Suprapubic skin (tissue), 4 donors: ENCODE data around the gene NUBP1.

ENCODE experiments used
- POLR2A ChIP-seq, 2 donors: fragments of 450-650 bp; IDR thresholded peaks; one replicate each; pipeline ENCODE4 v1.6.1; 2017; ENCODE audit warnings: antibody characterized with exemption in 2 of 2, mild to moderate bottlenecking in 2 of 2, moderate library complexity in 2 of 2
- POLR2AphosphoS5 ChIP-seq, 3 donors: sonication (generic); formaldehyde crosslinking; IDR thresholded peaks; one replicate each; pipeline ENCODE4 v1.6.1; 2017; ENCODE audit warnings: antibody characterized with exemption in 3 of 3
- TF ChIP-seq, protein P1 (sequence below), 2 donors: fragments of 200-600 bp in 1 of 2; fragments of 450-650 bp in 1 of 2; sonication (generic) in 1 of 2; IDR thresholded peaks; one replicate each; pipeline ENCODE4 v1.5.1; 2016 to 2019; ENCODE audit warnings: antibody characterized with exemption in 2 of 2, mild to moderate bottlenecking in 1 of 2, moderate library complexity in 1 of 2

DNA sequence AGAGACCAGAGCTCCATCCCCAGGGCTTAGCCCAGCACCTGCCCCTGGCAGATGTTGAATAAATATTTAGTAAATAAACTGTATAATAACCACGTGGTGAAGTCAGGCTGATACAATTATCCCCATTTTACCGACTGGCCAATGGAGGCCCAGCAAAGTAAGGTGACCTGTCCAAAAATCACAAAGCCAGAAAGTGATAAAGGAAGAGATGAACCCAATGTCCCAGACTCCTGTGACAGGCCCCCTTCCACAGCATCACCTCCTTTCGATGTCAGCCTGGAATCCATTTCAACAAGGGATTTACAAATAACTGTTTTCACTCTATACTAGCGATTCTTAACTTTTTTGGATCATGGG is 69.4 kb downstream of the NUBP1 start:
- TF ChIP-seq, protein P1, sequence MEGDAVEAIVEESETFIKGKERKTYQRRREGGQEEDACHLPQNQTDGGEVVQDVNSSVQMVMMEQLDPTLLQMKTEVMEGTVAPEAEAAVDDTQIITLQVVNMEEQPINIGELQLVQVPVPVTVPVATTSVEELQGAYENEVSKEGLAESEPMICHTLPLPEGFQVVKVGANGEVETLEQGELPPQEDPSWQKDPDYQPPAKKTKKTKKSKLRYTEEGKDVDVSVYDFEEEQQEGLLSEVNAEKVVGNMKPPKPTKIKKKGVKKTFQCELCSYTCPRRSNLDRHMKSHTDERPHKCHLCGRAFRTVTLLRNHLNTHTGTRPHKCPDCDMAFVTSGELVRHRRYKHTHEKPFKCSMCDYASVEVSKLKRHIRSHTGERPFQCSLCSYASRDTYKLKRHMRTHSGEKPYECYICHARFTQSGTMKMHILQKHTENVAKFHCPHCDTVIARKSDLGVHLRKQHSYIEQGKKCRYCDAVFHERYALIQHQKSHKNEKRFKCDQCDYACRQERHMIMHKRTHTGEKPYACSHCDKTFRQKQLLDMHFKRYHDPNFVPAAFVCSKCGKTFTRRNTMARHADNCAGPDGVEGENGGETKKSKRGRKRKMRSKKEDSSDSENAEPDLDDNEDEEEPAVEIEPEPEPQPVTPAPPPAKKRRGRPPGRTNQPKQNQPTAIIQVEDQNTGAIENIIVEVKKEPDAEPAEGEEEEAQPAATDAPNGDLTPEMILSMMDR (IDR thresholded peaks at IDR 0.05): no peak
- TF ChIP-seq POLR2A (IDR thresholded peaks at IDR 0.05): no peak
- no peak for TF ChIP-seq POLR2AphosphoS5 (IDR thresholded peaks at IDR 0.05)
